NCI-H2029 (cell line): Measurements from ENCODE around the gene CRYAB.
"Not testable (repeated sequence)": the region's sequence is repeated elsewhere in the genome, so short reads cannot be mapped to it uniquely, and the experiment has no call there.

Source experiments
- DNase-seq: peaks from one replicate; lab custom pipeline; 2025; lab: John Stamatoyannopoulos, UW

Gene CRYAB

GRCh38 chr11:111908639-111909305 lies 2.8 kb downstream of the CRYAB start:
- DNase-seq, result no peak

- no peak for DNase-seq
These were observed 4.9 kb downstream of the CRYAB start for GRCh38 chr11:111906680-111907079.

GRCh38 chr11:111905411-111905810 lies 6.2 kb downstream of the CRYAB start:
- DNase-seq, result no peak

- no peak for DNase-seq
These were observed 24.7 kb downstream of the CRYAB start for GRCh38 chr11:111886844-111887243.

GRCh38 chr11:111886032-111886431 lies 25.5 kb downstream of the CRYAB start:
- no peak for DNase-seq

- not testable (repeated sequence) for DNase-seq
These were observed 26.5 kb downstream of the CRYAB start for GRCh38 chr11:111885053-111885452.

GRCh38 chr11:111882202-111882601 lies 29.4 kb downstream of the CRYAB start:
- no peak for DNase-seq

- no peak for DNase-seq
These were observed 32.0 kb downstream of the CRYAB start for GRCh38 chr11:111879637-111879960.

GRCh38 chr11:111878849-111879636 lies 32.5 kb downstream of the CRYAB start, which contains the start of the genes CFAP68 and FDXACB1:
CFAP68 (plus strand) TSS chr11:111879541; CDS start chr11:111879561, 20 bp downstream.
FDXACB1 (minus strand) TSS chr11:111879165; CDS start chr11:111879132, 33 bp downstream.
- peak; percentile 98 for DNase-seq

GRCh38 chr11:111878385-111878848 lies 33.2 kb downstream of the CRYAB start:
- DNase-seq, result no peak

GRCh38 chr11:111871693-111872161 lies 39.8 kb downstream of the CRYAB start:
- DNase-seq, result no peak

- DNase-seq, result peak; percentile 45
These were observed 40.5 kb downstream of the CRYAB start, which contains the start of gene ALG9 for GRCh38 chr11:111870886-111871692. ALG9 (minus strand) TSS chr11:111871581; CDS start chr11:111871482, 99 bp downstream.

GRCh38 chr11:111870522-111870885 lies 41.1 kb downstream of the CRYAB start:
- DNase-seq, result no peak

GRCh38 chr11:111870113-111870512 lies 41.5 kb downstream of the CRYAB start:
- no peak for DNase-seq

- no peak for DNase-seq
These were observed 51.3 kb downstream of the CRYAB start for GRCh38 chr11:111860257-111860656.
